ENCODE measurements around the gene POLD3.

DNA sequence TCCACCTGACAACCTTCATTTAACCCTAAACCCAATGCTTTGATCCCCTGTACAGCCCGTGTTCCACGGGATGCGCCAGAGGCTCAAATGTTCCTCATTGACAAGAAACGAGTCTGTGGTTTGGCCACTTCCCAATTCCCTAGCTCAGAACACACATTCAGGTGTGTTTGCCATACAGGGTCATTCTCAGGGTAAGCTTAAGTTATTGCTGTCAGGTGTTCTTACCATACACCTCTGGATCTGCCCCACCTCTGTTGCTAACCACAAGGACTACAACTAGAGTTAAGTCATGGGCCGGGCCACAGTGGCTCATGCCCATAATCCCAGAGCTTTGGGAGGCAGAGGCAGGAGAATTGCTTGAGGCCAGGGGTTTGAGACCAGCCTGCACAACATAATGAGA is 45.6 kb upstream of the POLD3 start:
- TF ChIP-seq, protein P1, sequence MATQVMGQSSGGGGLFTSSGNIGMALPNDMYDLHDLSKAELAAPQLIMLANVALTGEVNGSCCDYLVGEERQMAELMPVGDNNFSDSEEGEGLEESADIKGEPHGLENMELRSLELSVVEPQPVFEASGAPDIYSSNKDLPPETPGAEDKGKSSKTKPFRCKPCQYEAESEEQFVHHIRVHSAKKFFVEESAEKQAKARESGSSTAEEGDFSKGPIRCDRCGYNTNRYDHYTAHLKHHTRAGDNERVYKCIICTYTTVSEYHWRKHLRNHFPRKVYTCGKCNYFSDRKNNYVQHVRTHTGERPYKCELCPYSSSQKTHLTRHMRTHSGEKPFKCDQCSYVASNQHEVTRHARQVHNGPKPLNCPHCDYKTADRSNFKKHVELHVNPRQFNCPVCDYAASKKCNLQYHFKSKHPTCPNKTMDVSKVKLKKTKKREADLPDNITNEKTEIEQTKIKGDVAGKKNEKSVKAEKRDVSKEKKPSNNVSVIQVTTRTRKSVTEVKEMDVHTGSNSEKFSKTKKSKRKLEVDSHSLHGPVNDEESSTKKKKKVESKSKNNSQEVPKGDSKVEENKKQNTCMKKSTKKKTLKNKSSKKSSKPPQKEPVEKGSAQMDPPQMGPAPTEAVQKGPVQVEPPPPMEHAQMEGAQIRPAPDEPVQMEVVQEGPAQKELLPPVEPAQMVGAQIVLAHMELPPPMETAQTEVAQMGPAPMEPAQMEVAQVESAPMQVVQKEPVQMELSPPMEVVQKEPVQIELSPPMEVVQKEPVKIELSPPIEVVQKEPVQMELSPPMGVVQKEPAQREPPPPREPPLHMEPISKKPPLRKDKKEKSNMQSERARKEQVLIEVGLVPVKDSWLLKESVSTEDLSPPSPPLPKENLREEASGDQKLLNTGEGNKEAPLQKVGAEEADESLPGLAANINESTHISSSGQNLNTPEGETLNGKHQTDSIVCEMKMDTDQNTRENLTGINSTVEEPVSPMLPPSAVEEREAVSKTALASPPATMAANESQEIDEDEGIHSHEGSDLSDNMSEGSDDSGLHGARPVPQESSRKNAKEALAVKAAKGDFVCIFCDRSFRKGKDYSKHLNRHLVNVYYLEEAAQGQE (IDR thresholded peaks at IDR 0.05; ENCODE audit: low read depth, low read length): no peak
- TF ChIP-seq NRF1 (conservative IDR thresholded peaks at IDR 0.05; ENCODE audit: low read depth, low read length): no peak
- no peak for TF ChIP-seq POLR2A (IDR thresholded peaks at IDR 0.05; ENCODE audit: low read depth, low read length)
- no peak for TF ChIP-seq SMC3 (IDR thresholded peaks at IDR 0.05; ENCODE audit: borderline replicate concordance, low read length)
- TF ChIP-seq ATF7 (IDR thresholded peaks at IDR 0.05; ENCODE audit: low read depth): no peak
- no peak for TF ChIP-seq POLR2AphosphoS5 (IDR thresholded peaks at IDR 0.05; ENCODE audit: low read length)
- TF ChIP-seq SPI1 (IDR thresholded peaks at IDR 0.05; ENCODE audit: borderline replicate concordance, insufficient read depth, low read depth, low read length): no peak
- TF ChIP-seq HDAC2 (IDR thresholded peaks at IDR 0.05): no peak
- TF ChIP-seq MYC (IDR thresholded peaks at IDR 0.05; ENCODE audit: insufficient read depth, insufficient read length, insufficient replicate concordance, low read length, severe bottlenecking): no peak
- no peak for TF ChIP-seq BRCA1 (IDR thresholded peaks at IDR 0.05; ENCODE audit: low read depth, low read length)
